GM12801 (cell line): ENCODE results near the gene SNX30.

ENCODE experiments used
- CTCF ChIP-seq: IDR thresholded peaks from one replicate; pipeline ENCODE4 v1.5.1; 2011; ENCODE audit warnings: control low read depth; ENCODE audit not compliant: insufficient read length; ENCODE audit errors: extremely low read depth

Gene SNX30

GRCh38 chr9:112861638-112862555 lies 111.3 kb downstream of the SNX30 start:
- TF ChIP-seq CTCF, result no peak

GRCh38 chr9:112863214-112863613 lies 112.7 kb downstream of the SNX30 start:
- no peak for TF ChIP-seq CTCF

GRCh38 chr9:112863746-112864145 lies 113.2 kb downstream of the SNX30 start:
- no peak for TF ChIP-seq CTCF

- TF ChIP-seq CTCF, result no peak
Measured at GRCh38 chr9:112864403-112864802, 113.8 kb downstream of the SNX30 start.

GRCh38 chr9:112864982-112865381 lies 114.4 kb downstream of the SNX30 start:
- no peak for TF ChIP-seq CTCF

- no peak for TF ChIP-seq CTCF
Measured at GRCh38 chr9:112866662-112867274, 116.2 kb downstream of the SNX30 start.

- no peak for TF ChIP-seq CTCF
Measured at GRCh38 chr9:112867275-112867991, 116.9 kb downstream of the SNX30 start.
